GM13977 (cell line): Measurements from ENCODE around the gene LDB1.

Experiments used
- DNase-seq: peaks from one replicate; pipeline ENCODE4 v3.0.0; 2012; ENCODE audit warnings: low spot score
- CTCF ChIP-seq: IDR thresholded peaks from 2 replicates; pipeline ENCODE4 v1.5.1; 2012; ENCODE audit warnings: mild to moderate bottlenecking, control low read depth; ENCODE audit not compliant: insufficient read depth; ENCODE audit errors: extremely low read depth, missing control alignments
- in situ Hi-C: fragments of 300-500 bp; cut with MboI; formaldehyde crosslinking; loops from one replicate; pipeline ENCODE4 v1.12.0; 2022; ENCODE audit warnings: low sequenced_read_pairs, low pct_unique_long_range_greater_than_20kb, mixed read lengths, inconsistent platforms; ENCODE audit not compliant: unreplicated experiment

Gene LDB1

GRCh38 chr10:102117391-102118159, 2.6 kb downstream of the LDB1 start:
- TF ChIP-seq CTCF: peak; percentile 17
- in situ Hi-C loops: no loop called here
- DNase-seq: no peak

DNA sequence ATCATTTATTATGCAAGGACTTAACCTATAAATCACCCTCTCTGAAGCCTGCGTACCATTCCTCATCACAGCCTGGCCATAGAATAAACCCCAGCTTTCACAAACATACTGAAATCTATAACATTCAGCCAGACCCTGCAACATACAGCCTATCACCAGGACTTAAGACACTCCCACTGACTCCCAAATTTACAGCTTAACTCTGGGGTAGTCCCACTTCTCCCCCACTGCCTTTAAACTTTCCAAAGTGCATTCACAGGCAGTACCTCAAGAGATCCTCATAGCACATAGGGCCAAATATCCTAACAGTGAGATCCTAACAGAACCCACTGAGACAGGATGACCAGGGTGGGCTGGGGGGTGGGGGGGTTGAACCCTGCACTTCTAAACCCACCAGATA, 3.5 kb downstream of the LDB1 start:
- no peak for DNase-seq
- in situ Hi-C loops: no loop called here
- no peak for TF ChIP-seq CTCF

- in situ Hi-C loops: no loop called here
- TF ChIP-seq CTCF: no peak
- no peak for DNase-seq
These were observed 4.4 kb downstream of the LDB1 start for GRCh38 chr10:102115775-102116174.

DNA sequence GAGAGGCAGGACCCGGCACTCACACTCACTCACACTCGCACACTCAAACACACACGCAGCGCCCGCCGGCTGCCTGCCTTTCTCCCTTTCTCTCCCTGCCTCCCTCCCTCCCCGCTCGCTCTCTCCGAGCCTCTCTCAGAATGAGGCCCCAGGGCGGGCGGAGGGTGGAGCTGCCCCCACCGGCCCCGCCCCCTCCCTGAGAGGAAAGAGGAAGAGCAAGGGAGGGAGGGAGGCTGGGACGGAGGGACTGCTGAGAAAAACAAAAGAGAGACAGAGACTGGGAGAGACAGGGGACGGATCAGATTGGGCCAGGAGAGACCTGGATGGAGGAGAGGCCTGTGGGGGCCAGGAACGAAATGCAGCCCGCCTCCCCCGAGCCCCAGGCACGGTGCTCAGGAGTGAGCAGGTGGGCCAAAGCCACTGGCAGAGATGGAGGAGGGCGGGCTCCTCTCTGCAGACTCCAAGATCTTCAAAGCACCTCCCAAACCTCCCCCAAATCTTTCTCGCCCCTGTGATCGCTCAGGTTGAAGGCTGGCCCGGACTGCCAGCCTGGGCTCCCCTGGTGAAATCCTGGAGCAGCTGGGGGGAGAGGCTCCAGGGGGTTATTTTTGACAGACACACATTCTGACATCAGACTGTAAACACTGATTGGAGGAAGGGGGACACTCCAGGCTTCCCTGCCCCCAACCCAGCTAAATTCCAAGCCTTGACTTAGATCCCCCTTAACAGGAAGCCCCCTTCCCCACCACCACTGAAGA, 5.1 kb downstream of the LDB1 start:
- in situ Hi-C loops: no loop called here
- peak; percentile 90 for DNase-seq

GRCh38 chr10:102113956-102114857, 6.0 kb downstream of the LDB1 start:
- DNase-seq: no peak
- in situ Hi-C loops: no loop called here
- TF ChIP-seq CTCF: no peak

More for the DNA sequence above, 5.1 kb downstream of the LDB1 start:
- TF ChIP-seq CTCF: no peak

GRCh38 chr10:102113261-102113955, 6.8 kb downstream of the LDB1 start:
- no peak for TF ChIP-seq CTCF
- in situ Hi-C loops: no loop called here
- no peak for DNase-seq
